HUES64 (cell line): ENCODE results near the gene COPZ2.
"Not testable (repeated sequence)": the region's sequence is repeated elsewhere in the genome, so short reads cannot be mapped to it uniquely, and the experiment has no call there.

ENCODE experiments used
- H3K27ac ChIP-seq: 2 replicates; pipeline ENCODE4 v1.7.0; 2013; ENCODE audit warnings: low read depth, low read length, inconsistent platforms
- H3K27me3 ChIP-seq: 2 replicates; pipeline ENCODE4 v1.6.1; 2013; ENCODE audit warnings: mild to moderate bottlenecking, low read length; ENCODE audit not compliant: insufficient read depth
- H3K36me3 ChIP-seq: 2 replicates; pipeline ENCODE4 v1.6.1; 2013; ENCODE audit warnings: mild to moderate bottlenecking, low read length; ENCODE audit not compliant: insufficient read depth
- H3K4me1 ChIP-seq: 2 replicates; pipeline ENCODE4 v1.6.1; 2013; ENCODE audit warnings: mild to moderate bottlenecking, low read length, moderate library complexity; ENCODE audit not compliant: insufficient read depth
- H3K4me3 ChIP-seq: 2 replicates; pipeline ENCODE4 v1.5.1; 2013; ENCODE audit warnings: mild to moderate bottlenecking, low read length, moderate library complexity
- H3K9ac ChIP-seq: 2 replicates; pipeline ENCODE4 v1.6.1; 2013; ENCODE audit warnings: mild to moderate bottlenecking, low read depth, low read length
- H3K9me3 ChIP-seq: 2 replicates; pipeline ENCODE4 v1.6.1; 2013; ENCODE audit warnings: low read depth, low read length; ENCODE audit not compliant: insufficient read depth
- WGBS: fragments of 150-250, 120-280 bp; methylation state at CpG from one replicate; pipeline ENCODE4 v1.1.7; 2013; ENCODE audit warnings: missing lambda C conversion rate; 5-methylcytosine and 5-hydroxymethylcytosine counted together

COPZ2 gene

DNA sequence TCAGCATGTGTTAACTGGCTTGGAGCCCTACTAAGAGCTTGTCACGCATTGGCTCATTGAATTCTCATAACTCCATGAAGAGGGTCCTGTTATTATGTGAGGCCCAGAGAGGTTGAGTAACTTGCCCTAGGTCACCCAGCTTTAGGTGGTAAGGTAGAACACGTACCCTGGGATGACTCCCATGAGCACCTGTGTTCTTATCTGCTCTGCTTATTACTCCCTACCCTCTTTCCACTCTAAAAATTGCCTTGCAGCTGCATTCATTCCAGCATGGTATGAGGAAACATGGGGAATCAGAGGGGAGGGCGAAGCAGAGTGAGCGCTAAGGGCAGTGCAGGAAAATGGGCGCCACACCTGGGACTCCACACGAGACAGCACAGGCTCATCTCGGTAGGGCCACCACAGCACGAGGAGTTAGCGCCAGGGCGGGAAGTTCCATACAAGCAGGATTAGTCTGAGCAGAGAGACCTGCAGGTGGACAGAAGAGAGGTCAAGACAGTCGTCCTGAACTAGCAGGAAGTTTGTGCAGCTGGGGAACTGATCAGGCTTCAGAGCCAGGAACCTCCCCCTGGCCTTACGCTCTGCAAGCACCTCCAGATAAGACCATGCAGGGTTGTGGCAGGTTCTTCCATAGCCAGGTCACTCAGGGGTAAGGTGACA lies 10.1 kb downstream of the COPZ2 start:
- Histone ChIP-seq H3K4me1 (peaks cover 17% of the 10 kb centered on the region), H3K4me3 (no peak overlapping the region), H3K27ac (no peak overlapping the region), H3K9me3 (no peaks in the 10 kb centered on the region), H3K36me3 (no peaks in the 10 kb centered on the region), H3K27me3 (peaks cover 27% of the 10 kb centered on the region), H3K9ac (no peak overlapping the region)
- 89% methylated on average over 12 of the region's 12 CpGs for WGBS

- Histone ChIP-seq H3K9me3 (no peaks in the 10 kb centered on the region), H3K27ac (no peak overlapping the region), H3K4me1 (peaks cover 17% of the 10 kb centered on the region), H3K9ac (no peak overlapping the region), H3K4me3 (no peak overlapping the region), H3K36me3 (no peaks in the 10 kb centered on the region), H3K27me3 (peaks cover 27% of the 10 kb centered on the region)
- WGBS: 23% methylated on average over 18 of the region's 18 CpGs
Measured at GRCh38 chr17:48026502-48027321, 10.9 kb downstream of the COPZ2 start.

DNA sequence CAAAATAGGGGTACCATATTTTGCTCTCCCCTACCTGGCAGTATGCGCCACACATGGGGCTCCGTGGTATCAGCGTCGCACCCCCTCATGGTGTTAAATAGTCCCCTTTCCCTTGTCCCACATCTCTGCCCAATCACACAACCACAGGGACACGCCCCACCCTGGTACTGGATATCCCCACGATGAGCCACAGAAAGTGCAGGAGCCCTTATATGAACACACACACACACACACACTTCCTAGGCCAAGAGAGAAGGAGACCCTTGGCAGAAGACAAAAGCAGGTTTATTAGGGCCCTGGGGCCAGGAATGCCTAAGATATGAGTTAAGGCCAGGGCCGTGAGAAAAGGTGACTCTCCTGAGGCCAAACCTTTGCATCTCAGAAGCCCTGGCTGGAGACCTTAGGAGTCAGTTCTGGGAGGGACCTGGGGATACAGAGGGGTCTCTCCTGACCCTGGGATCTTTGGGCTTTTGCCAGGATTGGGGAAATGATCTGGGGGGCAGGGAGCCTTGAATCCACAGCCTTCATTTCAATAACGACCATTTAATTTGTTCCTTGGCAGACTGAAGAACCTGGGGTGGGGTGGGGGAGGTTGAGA lies 11.6 kb downstream of the COPZ2 start:
- H3K27me3 ChIP-seq: peaks cover 27% of the 10 kb centered on the region
- peaks cover 17% of the 10 kb centered on the region for H3K4me1 ChIP-seq
- H3K9me3 ChIP-seq: no peaks in the 10 kb centered on the region
- H3K9ac ChIP-seq: no peak overlapping the region
- H3K4me3 ChIP-seq: peak overlapping the region; percentile 63
- H3K36me3 ChIP-seq: no peaks in the 10 kb centered on the region
- WGBS: 55% methylated on average over 7 of the region's 8 CpGs
- no peak overlapping the region for H3K27ac ChIP-seq

GRCh38 chr17:48025040-48025903 lies 12.3 kb downstream of the COPZ2 start:
- no peak overlapping the region for H3K27ac ChIP-seq
- WGBS: 3% methylated on average over 56 of the region's 56 CpGs
- H3K9me3 ChIP-seq: no peaks in the 10 kb centered on the region
- H3K4me3 ChIP-seq: peak overlapping the region; percentile 63
- H3K4me1 ChIP-seq: peaks cover 17% of the 10 kb centered on the region
- peaks cover 27% of the 10 kb centered on the region for H3K27me3 ChIP-seq
- no peaks in the 10 kb centered on the region for H3K36me3 ChIP-seq
- H3K9ac ChIP-seq: 0 out of 2 replicates have a peak overlapping the region, but pooled peaks have one; percentile 8

- Histone ChIP-seq H3K4me3 (peak overlapping the region; percentile 63), H3K9ac (peak overlapping the region; percentile 34; the same call in 1 of the 2 replicates)
Measured at GRCh38 chr17:48024149-48025039, 13.2 kb downstream of the COPZ2 start.

GRCh38 chr17:48023400-48024148 lies 14.0 kb downstream of the COPZ2 start:
- Histone ChIP-seq H3K9ac (peak overlapping the region; percentile 34), H3K9me3 (no peaks in the 10 kb centered on the region), H3K27me3 (peaks cover 27% of the 10 kb centered on the region), H3K4me3 (peak overlapping the region; percentile 63), H3K27ac (no peak overlapping the region), H3K4me1 (peaks cover 17% of the 10 kb centered on the region), H3K36me3 (no peaks in the 10 kb centered on the region)
- under 1% methylated on average over 54 of the region's 54 CpGs for WGBS

More at GRCh38 chr17:48024149-48025039, 13.2 kb downstream of the COPZ2 start:
- H3K36me3 ChIP-seq: no peaks in the 10 kb centered on the region
- 2% methylated on average over 52 of the region's 54 CpGs for whole genome bisulfite sequencing
- H3K9me3 ChIP-seq: no peaks in the 10 kb centered on the region
- no peak overlapping the region for H3K27ac ChIP-seq
- H3K4me1 ChIP-seq: peaks cover 17% of the 10 kb centered on the region
- H3K27me3 ChIP-seq: peaks cover 27% of the 10 kb centered on the region

DNA sequence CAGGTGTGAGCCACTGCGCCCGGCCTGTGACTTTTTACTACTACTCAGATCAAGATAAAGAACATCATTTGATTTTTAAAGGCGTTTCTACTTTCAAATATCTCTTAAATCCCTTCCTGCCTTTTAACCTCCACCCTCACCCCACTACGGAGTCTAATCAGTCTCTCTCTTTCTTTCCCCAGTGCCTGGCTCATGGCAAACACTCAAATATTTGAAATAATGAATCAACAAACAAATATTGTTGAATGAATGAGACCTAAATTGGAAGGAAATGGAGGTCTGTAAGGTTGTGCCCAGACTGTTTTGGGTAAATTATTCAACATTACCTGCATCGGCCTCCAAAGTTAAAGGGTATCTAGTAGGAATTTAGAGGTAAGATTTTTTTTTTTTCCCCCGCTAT lies 14.7 kb downstream of the COPZ2 start:
- Histone ChIP-seq H3K9ac (no peak overlapping the region), H3K27me3 (peaks cover 27% of the 10 kb centered on the region), H3K4me3 (peak overlapping the region; percentile 13; the same call in 1 of the 2 replicates), H3K27ac (no peak overlapping the region), H3K4me1 (peaks cover 17% of the 10 kb centered on the region), H3K36me3 (no peaks in the 10 kb centered on the region), H3K9me3 (no peaks in the 10 kb centered on the region)
- WGBS: 87% methylated on average over 5 of the region's 6 CpGs

DNA sequence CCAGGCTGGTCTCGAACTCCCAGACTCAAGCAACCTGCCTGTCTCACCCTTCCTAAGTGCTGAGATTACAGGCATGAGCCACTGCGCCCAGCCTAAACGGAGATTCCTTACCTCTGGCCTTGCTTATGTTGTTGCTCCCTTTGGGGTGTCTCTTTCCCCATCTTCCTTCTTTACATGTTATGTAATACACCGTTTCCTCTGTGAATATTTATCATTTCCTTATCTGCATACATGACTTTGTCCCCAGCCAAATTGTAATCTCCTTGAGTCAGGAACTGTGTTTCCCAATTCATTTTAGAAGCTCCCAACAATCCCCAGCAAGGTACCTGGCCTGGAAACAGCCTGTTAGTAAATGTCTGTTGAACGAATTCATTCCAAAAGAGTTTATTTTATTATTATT lies 15.7 kb downstream of the COPZ2 start:
- Histone ChIP-seq H3K27me3 (peaks cover 27% of the 10 kb centered on the region), H3K4me3 (no peak overlapping the region), H3K9me3 (no peaks in the 10 kb centered on the region), H3K27ac (no peak overlapping the region), H3K9ac (no peak overlapping the region), H3K36me3 (no peaks in the 10 kb centered on the region), H3K4me1 (peaks cover 17% of the 10 kb centered on the region)
- WGBS: 93% methylated on average over 4 of the region's 5 CpGs

DNA sequence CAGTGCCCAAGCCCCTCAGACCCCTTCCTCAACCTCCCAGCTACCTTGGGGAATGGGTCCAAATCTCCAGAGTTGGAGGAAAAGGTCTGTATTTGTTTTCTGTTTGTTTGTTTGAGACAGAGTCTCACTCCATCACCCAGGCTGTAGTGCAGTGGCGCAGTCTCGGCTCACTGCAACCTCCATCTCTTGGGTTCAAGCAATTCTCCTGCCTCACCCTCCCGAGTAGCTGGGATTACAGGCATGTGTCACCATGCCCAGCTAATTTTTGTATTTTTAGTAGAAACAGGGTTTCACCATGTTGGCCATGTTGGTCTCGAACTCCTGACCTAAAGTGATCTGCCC lies 19.8 kb downstream of the COPZ2 start:
- not testable (repeated sequence) for H3K27me3 ChIP-seq, H3K27ac ChIP-seq, H3K36me3 ChIP-seq, H3K9ac ChIP-seq, H3K9me3 ChIP-seq, H3K4me3 ChIP-seq
- H3K4me1 ChIP-seq: peaks cover 18% of the 10 kb centered on the region
- WGBS: 97% methylated on average over 4 of the region's 4 CpGs
